ENCODE results near the gene ITGA6.

ITGA6 gene

DNA sequence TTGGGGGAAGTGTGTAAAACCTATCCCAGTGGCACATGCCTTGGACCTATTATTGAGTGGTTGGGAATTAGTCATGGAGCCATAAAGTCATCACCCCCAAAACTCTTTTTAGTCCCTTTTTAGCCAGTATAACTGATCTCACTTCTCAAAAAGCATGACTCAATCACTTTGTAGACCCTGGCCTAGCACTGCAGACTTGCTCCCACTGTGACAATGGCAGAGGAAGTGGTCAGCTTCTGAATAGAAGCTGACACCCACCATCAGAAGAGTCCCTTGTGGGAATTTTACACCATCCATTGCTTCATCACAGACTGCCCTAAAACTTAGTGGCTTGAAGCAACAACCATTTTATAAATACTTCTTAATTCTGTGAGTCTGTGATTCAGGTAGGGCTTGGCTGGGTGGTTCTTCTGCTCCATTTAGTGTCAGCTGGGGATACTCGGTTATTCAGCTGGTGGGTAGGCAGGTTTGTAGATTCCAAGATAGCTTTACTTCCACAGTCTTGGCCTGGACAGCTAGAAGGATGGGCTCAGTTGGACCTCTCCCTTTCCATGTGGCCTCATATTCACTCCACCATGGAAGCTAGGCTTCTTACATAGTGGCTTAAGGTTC, 10.8 kb upstream of the ITGA6 start:
- TF ChIP-seq ZC3H10 (CRISPR knock-in tag; IDR thresholded peaks at IDR 0.05), result no peak
- no peak for ATAC-seq

- no peak for ATAC-seq
- TF ChIP-seq CSDC2 (CRISPR knock-in tag; IDR thresholded peaks at IDR 0.05), result no peak
- TF ChIP-seq, protein P1, sequence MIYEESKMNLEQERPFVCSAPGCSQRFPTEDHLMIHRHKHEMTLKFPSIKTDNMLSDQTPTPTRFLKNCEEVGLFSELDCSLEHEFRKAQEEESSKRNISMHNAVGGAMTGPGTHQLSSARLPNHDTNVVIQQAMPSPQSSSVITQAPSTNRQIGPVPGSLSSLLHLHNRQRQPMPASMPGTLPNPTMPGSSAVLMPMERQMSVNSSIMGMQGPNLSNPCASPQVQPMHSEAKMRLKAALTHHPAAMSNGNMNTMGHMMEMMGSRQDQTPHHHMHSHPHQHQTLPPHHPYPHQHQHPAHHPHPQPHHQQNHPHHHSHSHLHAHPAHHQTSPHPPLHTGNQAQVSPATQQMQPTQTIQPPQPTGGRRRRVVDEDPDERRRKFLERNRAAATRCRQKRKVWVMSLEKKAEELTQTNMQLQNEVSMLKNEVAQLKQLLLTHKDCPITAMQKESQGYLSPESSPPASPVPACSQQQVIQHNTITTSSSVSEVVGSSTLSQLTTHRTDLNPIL (CRISPR knock-in tag; IDR thresholded peaks at IDR 0.05; ENCODE audit: low read depth), result no peak
- no peak for TF ChIP-seq ZC3H10 (CRISPR knock-in tag; IDR thresholded peaks at IDR 0.05)
- TF ChIP-seq BACH2 (CRISPR knock-in tag; IDR thresholded peaks at IDR 0.05; ENCODE audit: borderline replicate concordance), result no peak
- TF ChIP-seq, protein P2, sequence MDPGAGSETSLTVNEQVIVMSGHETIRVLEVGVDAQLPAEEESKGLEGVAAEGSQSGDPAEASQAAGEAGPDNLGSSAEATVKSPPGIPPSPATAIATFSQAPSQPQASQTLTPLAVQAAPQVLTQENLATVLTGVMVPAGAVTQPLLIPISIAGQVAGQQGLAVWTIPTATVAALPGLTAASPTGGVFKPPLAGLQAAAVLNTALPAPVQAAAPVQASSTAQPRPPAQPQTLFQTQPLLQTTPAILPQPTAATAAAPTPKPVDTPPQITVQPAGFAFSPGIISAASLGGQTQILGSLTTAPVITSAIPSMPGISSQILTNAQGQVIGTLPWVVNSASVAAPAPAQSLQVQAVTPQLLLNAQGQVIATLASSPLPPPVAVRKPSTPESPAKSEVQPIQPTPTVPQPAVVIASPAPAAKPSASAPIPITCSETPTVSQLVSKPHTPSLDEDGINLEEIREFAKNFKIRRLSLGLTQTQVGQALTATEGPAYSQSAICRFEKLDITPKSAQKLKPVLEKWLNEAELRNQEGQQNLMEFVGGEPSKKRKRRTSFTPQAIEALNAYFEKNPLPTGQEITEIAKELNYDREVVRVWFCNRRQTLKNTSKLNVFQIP (CRISPR knock-in tag; IDR thresholded peaks at IDR 0.05; ENCODE audit: borderline replicate concordance, low read depth), result no peak
- no peak for TF ChIP-seq ZFP30 (CRISPR knock-in tag; IDR thresholded peaks at IDR 0.05)
- TF ChIP-seq ARNTL (CRISPR knock-in tag; IDR thresholded peaks at IDR 0.05; ENCODE audit: borderline replicate concordance, low read depth), result no peak
- TF ChIP-seq PATZ1 (CRISPR knock-in tag; IDR thresholded peaks at IDR 0.05; ENCODE audit: borderline replicate concordance), result no peak
- TF ChIP-seq ZFP3 (CRISPR knock-in tag; IDR thresholded peaks at IDR 0.05), result no peak
- no peak for TF ChIP-seq ZNF565 (CRISPR knock-in tag; conservative IDR thresholded peaks at IDR 0.05; ENCODE audit: low read depth)
- TF ChIP-seq PPARA (CRISPR knock-in tag; IDR thresholded peaks at IDR 0.05; ENCODE audit: borderline replicate concordance), result no peak
- no peak for TF ChIP-seq SNAI2 (CRISPR knock-in tag; IDR thresholded peaks at IDR 0.05)
- TF ChIP-seq RARB (CRISPR knock-in tag; IDR thresholded peaks at IDR 0.05), result no peak
- no peak for TF ChIP-seq GLIS3 (CRISPR knock-in tag; IDR thresholded peaks at IDR 0.05)
- TF ChIP-seq CSRNP3 (CRISPR knock-in tag; IDR thresholded peaks at IDR 0.05), result no peak
- TF ChIP-seq, protein P3, sequence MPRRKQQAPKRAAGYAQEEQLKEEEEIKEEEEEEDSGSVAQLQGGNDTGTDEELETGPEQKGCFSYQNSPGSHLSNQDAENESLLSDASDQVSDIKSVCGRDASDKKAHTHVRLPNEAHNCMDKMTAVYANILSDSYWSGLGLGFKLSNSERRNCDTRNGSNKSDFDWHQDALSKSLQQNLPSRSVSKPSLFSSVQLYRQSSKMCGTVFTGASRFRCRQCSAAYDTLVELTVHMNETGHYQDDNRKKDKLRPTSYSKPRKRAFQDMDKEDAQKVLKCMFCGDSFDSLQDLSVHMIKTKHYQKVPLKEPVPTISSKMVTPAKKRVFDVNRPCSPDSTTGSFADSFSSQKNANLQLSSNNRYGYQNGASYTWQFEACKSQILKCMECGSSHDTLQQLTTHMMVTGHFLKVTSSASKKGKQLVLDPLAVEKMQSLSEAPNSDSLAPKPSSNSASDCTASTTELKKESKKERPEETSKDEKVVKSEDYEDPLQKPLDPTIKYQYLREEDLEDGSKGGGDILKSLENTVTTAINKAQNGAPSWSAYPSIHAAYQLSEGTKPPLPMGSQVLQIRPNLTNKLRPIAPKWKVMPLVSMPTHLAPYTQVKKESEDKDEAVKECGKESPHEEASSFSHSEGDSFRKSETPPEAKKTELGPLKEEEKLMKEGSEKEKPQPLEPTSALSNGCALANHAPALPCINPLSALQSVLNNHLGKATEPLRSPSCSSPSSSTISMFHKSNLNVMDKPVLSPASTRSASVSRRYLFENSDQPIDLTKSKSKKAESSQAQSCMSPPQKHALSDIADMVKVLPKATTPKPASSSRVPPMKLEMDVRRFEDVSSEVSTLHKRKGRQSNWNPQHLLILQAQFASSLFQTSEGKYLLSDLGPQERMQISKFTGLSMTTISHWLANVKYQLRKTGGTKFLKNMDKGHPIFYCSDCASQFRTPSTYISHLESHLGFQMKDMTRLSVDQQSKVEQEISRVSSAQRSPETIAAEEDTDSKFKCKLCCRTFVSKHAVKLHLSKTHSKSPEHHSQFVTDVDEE (CRISPR knock-in tag; IDR thresholded peaks at IDR 0.05), result no peak
- TF ChIP-seq TCF4 (CRISPR knock-in tag; IDR thresholded peaks at IDR 0.05; ENCODE audit: borderline replicate concordance), result no peak
Observed at GRCh38 chr2:172420216-172420615, 7.2 kb upstream of the ITGA6 start.

- ATAC-seq, result no peak
- TF ChIP-seq, protein P1 (CRISPR knock-in tag; IDR thresholded peaks at IDR 0.05; ENCODE audit: low read depth), result no peak
- TF ChIP-seq ZNF70 (CRISPR knock-in tag; IDR thresholded peaks at IDR 0.05) (no peak), TOX (CRISPR knock-in tag; IDR thresholded peaks at IDR 0.05; ENCODE audit: borderline replicate concordance) (no peak), CSDC2 (CRISPR knock-in tag; IDR thresholded peaks at IDR 0.05) (no peak), TCF4 (CRISPR knock-in tag; IDR thresholded peaks at IDR 0.05; ENCODE audit: borderline replicate concordance) (no peak), ZC3H10 (CRISPR knock-in tag; IDR thresholded peaks at IDR 0.05) (no peak), ARNTL (CRISPR knock-in tag; IDR thresholded peaks at IDR 0.05; ENCODE audit: borderline replicate concordance, low read depth) (no peak)
- TF ChIP-seq, protein P2 (CRISPR knock-in tag; IDR thresholded peaks at IDR 0.05; ENCODE audit: borderline replicate concordance, low read depth), result no peak
- TF ChIP-seq, protein P3 (CRISPR knock-in tag; IDR thresholded peaks at IDR 0.05), result no peak
Observed at GRCh38 chr2:172423160-172423559, 4.2 kb upstream of the ITGA6 start.
